Liver (tissue), 3 donors: ENCODE measurements around the gene ICAM4.

Source experiments
- CTCF ChIP-seq: fragments of 150-350 bp; IDR thresholded peaks from 2 replicates; pipeline ENCODE4 v1.5.1; 2017; ENCODE audit warnings: improper control_type of control experiment, low read depth, low read length; ENCODE audit not compliant: missing input control
- FOXA1 ChIP-seq: IDR thresholded peaks from 2 replicates; pipeline ENCODE4 v1.6.1; 2016; ENCODE audit warnings: antibody characterized with exemption
- MAX ChIP-seq: IDR thresholded peaks from 2 replicates; pipeline ENCODE4 v1.6.1; 2016; ENCODE audit warnings: antibody characterized with exemption
- RAD21 ChIP-seq, 2 donors: IDR thresholded peaks; 2 replicates each; pipeline ENCODE4 v1.6.1; 2016; ENCODE audit warnings: antibody characterized with exemption in 2 of 2, mild to moderate bottlenecking in 2 of 2
- REST ChIP-seq: IDR thresholded peaks from 2 replicates; pipeline ENCODE4 v1.6.1; 2016; ENCODE audit warnings: antibody characterized with exemption, mild to moderate bottlenecking
- SP1 ChIP-seq: IDR thresholded peaks from 2 replicates; pipeline ENCODE4 v1.6.1; 2018; ENCODE audit warnings: antibody characterized with exemption, mild to moderate bottlenecking
- YY1 ChIP-seq: IDR thresholded peaks from 2 replicates; pipeline ENCODE4 v1.6.1; 2016; ENCODE audit warnings: antibody characterized with exemption, mild to moderate bottlenecking
- donor health status: healthy.
- donor health status: healthy.

GRCh38 chr19:10305139-10305806, 18.5 kb downstream of the ICAM4 start:
- TF ChIP-seq MAX (no peak), CTCF (no peak), REST (no peak), RAD21 (IDR thresholded peaks at IDR 0.05) (no peak), FOXA1 (no peak), YY1 (no peak), SP1 (no peak)
